ENCODE data around the gene HS3ST2.

DNA sequence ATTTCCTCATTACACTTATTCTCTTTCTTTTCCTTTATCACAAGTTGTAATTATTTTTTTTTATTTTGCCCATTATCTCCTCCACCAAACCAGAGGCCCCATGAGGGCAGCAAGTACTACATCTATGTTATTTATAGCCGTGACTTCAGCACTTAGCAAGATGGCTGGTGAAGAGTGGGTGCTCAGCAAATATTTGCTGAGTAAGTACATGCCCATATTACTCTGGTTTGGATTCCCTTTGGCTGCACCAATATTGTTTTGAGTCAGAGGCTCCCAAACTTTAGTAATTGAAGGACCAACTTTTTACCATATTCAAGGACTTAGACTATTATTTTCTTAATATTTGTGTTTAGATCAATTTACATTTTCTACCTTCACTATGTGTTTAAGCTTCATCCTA, 83.2 kb downstream of the HS3ST2 start:
- TF ChIP-seq, protein P1, sequence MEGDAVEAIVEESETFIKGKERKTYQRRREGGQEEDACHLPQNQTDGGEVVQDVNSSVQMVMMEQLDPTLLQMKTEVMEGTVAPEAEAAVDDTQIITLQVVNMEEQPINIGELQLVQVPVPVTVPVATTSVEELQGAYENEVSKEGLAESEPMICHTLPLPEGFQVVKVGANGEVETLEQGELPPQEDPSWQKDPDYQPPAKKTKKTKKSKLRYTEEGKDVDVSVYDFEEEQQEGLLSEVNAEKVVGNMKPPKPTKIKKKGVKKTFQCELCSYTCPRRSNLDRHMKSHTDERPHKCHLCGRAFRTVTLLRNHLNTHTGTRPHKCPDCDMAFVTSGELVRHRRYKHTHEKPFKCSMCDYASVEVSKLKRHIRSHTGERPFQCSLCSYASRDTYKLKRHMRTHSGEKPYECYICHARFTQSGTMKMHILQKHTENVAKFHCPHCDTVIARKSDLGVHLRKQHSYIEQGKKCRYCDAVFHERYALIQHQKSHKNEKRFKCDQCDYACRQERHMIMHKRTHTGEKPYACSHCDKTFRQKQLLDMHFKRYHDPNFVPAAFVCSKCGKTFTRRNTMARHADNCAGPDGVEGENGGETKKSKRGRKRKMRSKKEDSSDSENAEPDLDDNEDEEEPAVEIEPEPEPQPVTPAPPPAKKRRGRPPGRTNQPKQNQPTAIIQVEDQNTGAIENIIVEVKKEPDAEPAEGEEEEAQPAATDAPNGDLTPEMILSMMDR (IDR thresholded peaks at IDR 0.05; ENCODE audit: insufficient read depth, low read length, poor library complexity, severe bottlenecking), result no peak
- TF ChIP-seq EZH2phosphoT487 (conservative IDR thresholded peaks at IDR 0.05; ENCODE audit: low read length), result no peak
